Neural progenitor cell (in vitro differentiated cells): ENCODE data around the gene PPL. TPM values are rescaled to one million over a fixed set of nuclear protein-coding genes. Genes with fewer than 3 reads are reported as not detected.

Source experiments
- DNase-seq: peaks from one replicate; pipeline ENCODE4 v3.0.0-alpha.2; 2016; ENCODE audit warnings: low spot score
- H2AFZ ChIP-seq: fragments of 200-600 bp; sonication (generic); replicated peaks from 2 replicates; pipeline ENCODE4 v1.6.1; 2016; ENCODE audit warnings: antibody characterized with exemption
- H3F3A ChIP-seq: fragments of 200-600 bp; sonication (generic); 2 replicates; pipeline ENCODE4 v1.6.1; 2016; ENCODE audit warnings: antibody characterized with exemption, low read depth
- H3K27ac ChIP-seq: fragments of 200-600 bp; sonication (generic); 2 replicates; pipeline ENCODE4 v1.5.1; 2016; ENCODE audit warnings: mild to moderate bottlenecking
- H3K27me3 ChIP-seq: fragments of 200-600 bp; sonication (generic); 2 replicates; pipeline ENCODE4 v1.6.1; 2016; ENCODE audit warnings: mild to moderate bottlenecking, moderate library complexity
- H3K36me3 ChIP-seq: fragments of 200-600 bp; sonication (generic); 2 replicates; pipeline ENCODE4 v1.5.1; 2016
- H3K4me1 ChIP-seq: fragments of 200-600 bp; sonication (generic); 2 replicates; pipeline ENCODE4 v1.6.1; 2016; ENCODE audit warnings: mixed run types
- H3K4me2 ChIP-seq: fragments of 200-600 bp; sonication (generic); 2 replicates; pipeline ENCODE4 v1.6.1; 2016
- H3K4me3 ChIP-seq: fragments of 200-600 bp; sonication (generic); 2 replicates; pipeline ENCODE4 v1.5.1; 2016
- H3K79me2 ChIP-seq: fragments of 200-600 bp; sonication (generic); 2 replicates; pipeline ENCODE4 v1.6.1; 2016; ENCODE audit warnings: low read depth
- H3K9ac ChIP-seq: fragments of 200-600 bp; sonication (generic); 2 replicates; pipeline ENCODE4 v1.6.1; 2016
- H3K9me3 ChIP-seq: fragments of 200-600 bp; sonication (generic); 2 replicates; pipeline ENCODE4 v1.5.1; 2016; ENCODE audit warnings: low read depth
- H4K20me1 ChIP-seq: fragments of 200-600 bp; sonication (generic); 2 replicates; pipeline ENCODE4 v1.6.1; 2016; ENCODE audit warnings: low read depth
- H3K27ac Mint-ChIP-seq: 3 replicates; pipeline ENCODE4 v1.8.0; 2021; ENCODE audit warnings: mixed read lengths
- H3K27me3 Mint-ChIP-seq: 2 replicates; pipeline ENCODE4 v1.8.0; 2022; ENCODE audit warnings: low read depth, mild to moderate bottlenecking, inconsistent platforms, moderate library complexity, mixed read lengths; ENCODE audit not compliant: insufficient read depth
- H3K36me3 Mint-ChIP-seq: 3 replicates; pipeline ENCODE4 v1.8.0; 2021; ENCODE audit warnings: mixed read lengths
- H3K4me1 Mint-ChIP-seq: 3 replicates; pipeline ENCODE4 v1.8.0; 2021; ENCODE audit warnings: mixed read lengths
- H3K4me3 Mint-ChIP-seq: 3 replicates; pipeline ENCODE4 v1.8.0; 2021; ENCODE audit warnings: mild to moderate bottlenecking, moderate library complexity, mixed read lengths
- H3K9me3 Mint-ChIP-seq: 3 replicates; pipeline ENCODE4 v1.8.0; 2020; ENCODE audit warnings: mixed read lengths
- EZH2 ChIP-seq: fragments of 200-600 bp; sonication (generic); IDR thresholded peaks from 2 replicates; pipeline ENCODE4 v1.6.1; 2017; ENCODE audit warnings: antibody characterized with exemption, mild to moderate bottlenecking, moderate library complexity
- EZH2phosphoT487 ChIP-seq: fragments of 200-600 bp; sonication (generic); IDR thresholded peaks from 2 replicates; pipeline ENCODE4 v1.6.1; 2017; ENCODE audit warnings: antibody characterized with exemption
- total RNA-seq: library from RNA; depleted of rRNA; stranded (reverse); fragments of >200 nt; gene quantifications from 2 replicates; pipeline ENCODE4 v1.2.3, GENCODE V29; 2015; ENCODE audit warnings: low replicate concordance
- TF ChIP-seq, protein P1 (sequence below): fragments of 200-600 bp; sonication (generic); IDR thresholded peaks from 2 replicates; pipeline ENCODE4 v1.5.1; 2017; ENCODE audit warnings: antibody characterized with exemption, mild to moderate bottlenecking

The PPL gene
- total RNA-seq, 1 donor from 2014 or later, result 1.0 TPM

DNA sequence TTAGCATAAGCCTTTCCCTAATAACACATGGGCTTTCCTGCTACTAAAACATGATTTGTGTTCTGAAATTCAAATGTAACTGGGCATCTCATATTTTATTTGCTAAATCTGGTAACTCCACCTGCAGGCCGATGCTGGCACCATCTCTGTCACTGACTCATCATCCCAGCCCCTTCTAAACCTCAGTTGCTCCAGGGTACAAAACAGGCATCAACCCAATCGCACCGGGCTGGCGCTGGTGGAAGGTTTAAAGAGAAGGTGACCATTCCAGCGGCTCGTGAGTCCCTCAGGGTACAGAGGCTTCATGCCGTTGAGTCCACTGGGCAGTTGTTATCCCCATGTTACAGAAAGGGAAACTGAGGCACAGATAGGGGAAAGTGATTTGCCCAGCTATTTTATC lies 27.1 kb downstream of the PPL start:
- H3K36me3 Mint-ChIP-seq, result no peaks in the 10 kb centered on the region
- peaks cover 4% of the 10 kb centered on the region for H3K27me3 Mint-ChIP-seq
- no peak for DNase-seq
- H3K4me2 ChIP-seq, result no peak overlapping the region
- no peak overlapping the region for H2AFZ ChIP-seq
- H4K20me1 ChIP-seq, result peaks cover 3% of the 10 kb centered on the region
- H3K9ac ChIP-seq, result no peak overlapping the region
- TF ChIP-seq, protein P1, sequence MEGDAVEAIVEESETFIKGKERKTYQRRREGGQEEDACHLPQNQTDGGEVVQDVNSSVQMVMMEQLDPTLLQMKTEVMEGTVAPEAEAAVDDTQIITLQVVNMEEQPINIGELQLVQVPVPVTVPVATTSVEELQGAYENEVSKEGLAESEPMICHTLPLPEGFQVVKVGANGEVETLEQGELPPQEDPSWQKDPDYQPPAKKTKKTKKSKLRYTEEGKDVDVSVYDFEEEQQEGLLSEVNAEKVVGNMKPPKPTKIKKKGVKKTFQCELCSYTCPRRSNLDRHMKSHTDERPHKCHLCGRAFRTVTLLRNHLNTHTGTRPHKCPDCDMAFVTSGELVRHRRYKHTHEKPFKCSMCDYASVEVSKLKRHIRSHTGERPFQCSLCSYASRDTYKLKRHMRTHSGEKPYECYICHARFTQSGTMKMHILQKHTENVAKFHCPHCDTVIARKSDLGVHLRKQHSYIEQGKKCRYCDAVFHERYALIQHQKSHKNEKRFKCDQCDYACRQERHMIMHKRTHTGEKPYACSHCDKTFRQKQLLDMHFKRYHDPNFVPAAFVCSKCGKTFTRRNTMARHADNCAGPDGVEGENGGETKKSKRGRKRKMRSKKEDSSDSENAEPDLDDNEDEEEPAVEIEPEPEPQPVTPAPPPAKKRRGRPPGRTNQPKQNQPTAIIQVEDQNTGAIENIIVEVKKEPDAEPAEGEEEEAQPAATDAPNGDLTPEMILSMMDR, result no peak
- TF ChIP-seq EZH2 (no peak), EZH2phosphoT487 (no peak)
- no peaks in the 10 kb centered on the region for H3K4me1 Mint-ChIP-seq
- no peaks in the 10 kb centered on the region for H3K79me2 ChIP-seq
- no peaks in the 10 kb centered on the region for H3K9me3 Mint-ChIP-seq
- no peak overlapping the region for H3K4me3 ChIP-seq
- no peaks in the 10 kb centered on the region for H3K9me3 ChIP-seq
- H3F3A ChIP-seq, result peaks cover 11% of the 10 kb centered on the region
- H3K27ac Mint-ChIP-seq, result no peak overlapping the region
- H3K4me1 ChIP-seq, result peaks cover 3% of the 10 kb centered on the region
- no peaks in the 10 kb centered on the region for H3K36me3 ChIP-seq
- H3K27me3 ChIP-seq, result no peaks in the 10 kb centered on the region
- no peak overlapping the region for H3K4me3 Mint-ChIP-seq
- no peak overlapping the region for H3K27ac ChIP-seq

DNA sequence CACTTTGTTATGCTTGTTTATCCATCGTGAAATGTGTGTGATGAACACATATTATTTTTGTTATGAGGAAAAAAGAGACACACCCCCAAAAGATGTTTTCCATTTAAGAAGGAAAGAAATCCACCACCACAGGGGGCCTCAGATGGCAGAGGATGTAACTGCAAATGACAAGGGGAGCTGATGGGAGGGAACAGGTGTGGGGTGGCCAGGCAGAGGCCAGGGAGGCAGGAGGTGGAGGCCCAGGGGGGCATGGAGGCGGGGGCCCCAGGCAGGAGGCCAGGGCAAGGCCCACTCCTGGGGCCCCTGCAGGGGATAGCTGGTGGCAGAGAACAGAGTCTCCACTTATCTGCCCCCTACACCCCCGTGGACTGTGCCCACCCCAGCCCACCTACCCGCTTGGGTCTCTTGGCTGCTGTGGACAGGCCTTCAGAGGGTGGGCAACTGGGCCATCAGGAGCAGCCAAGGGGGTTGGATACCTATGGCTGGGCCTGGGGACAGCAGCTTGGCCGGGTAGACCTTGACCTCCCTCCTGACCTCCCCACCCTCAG lies 28.0 kb downstream of the PPL start:
- no peaks in the 10 kb centered on the region for H3K27me3 ChIP-seq
- no peaks in the 10 kb centered on the region for H3K36me3 Mint-ChIP-seq
- H3K27ac Mint-ChIP-seq, result no peak overlapping the region
- DNase-seq, result no peak
- H3K9me3 ChIP-seq, result no peaks in the 10 kb centered on the region
- no peaks in the 10 kb centered on the region for H3K4me1 Mint-ChIP-seq
- TF ChIP-seq, protein P1, result no peak
- TF ChIP-seq EZH2 (no peak), EZH2phosphoT487 (no peak)
- no peak overlapping the region for H3K4me2 ChIP-seq
- no peak overlapping the region for H3K9ac ChIP-seq
- H3K4me3 Mint-ChIP-seq, result no peak overlapping the region
- H3K4me3 ChIP-seq, result no peak overlapping the region
- no peaks in the 10 kb centered on the region for H3K79me2 ChIP-seq
- peaks cover 3% of the 10 kb centered on the region for H4K20me1 ChIP-seq
- peaks cover 10% of the 10 kb centered on the region for H3F3A ChIP-seq
- H3K27ac ChIP-seq, result no peak overlapping the region
- no peaks in the 10 kb centered on the region for H3K36me3 ChIP-seq
- H3K9me3 Mint-ChIP-seq, result no peaks in the 10 kb centered on the region
- H3K4me1 ChIP-seq, result peaks cover 3% of the 10 kb centered on the region
- no peak overlapping the region for H2AFZ ChIP-seq
- H3K27me3 Mint-ChIP-seq, result peaks cover 4% of the 10 kb centered on the region

DNA sequence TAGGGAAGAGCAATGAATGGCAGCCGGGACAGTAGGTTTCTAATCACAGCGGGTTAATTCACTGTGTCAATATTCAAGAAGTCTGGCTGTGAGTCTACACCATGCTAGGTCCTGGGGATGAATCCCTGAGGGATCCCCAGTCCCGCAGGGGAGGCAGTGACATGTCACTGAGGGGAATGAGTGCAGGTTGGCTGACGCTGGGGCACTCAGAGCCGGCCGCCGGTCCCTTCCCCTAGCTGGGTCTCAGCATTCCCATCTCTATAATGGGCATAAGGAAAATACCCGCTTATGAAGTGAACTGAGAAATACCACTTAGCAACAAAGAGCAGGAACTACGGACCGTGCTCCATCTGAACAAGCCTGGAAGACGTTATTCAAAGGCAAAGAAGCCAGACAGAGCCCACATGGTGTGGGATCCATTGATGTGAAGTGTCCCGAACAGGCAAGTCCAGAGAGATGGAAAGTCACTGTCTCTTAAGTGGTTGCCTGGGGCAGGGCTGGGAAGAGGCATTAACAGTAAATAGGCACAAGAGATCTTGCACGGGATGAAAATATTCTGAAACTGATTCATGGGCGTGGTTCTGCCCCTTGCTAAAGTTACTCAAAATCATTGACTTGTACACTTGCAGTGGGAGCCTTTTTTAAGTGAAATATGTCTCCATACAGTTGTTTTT lies 31.9 kb downstream of the PPL start:
- Mint-ChIP-seq H3K4me1 (no peaks in the 10 kb centered on the region), H3K4me3 (no peak overlapping the region), H3K27ac (no peak overlapping the region), H3K9me3 (no peaks in the 10 kb centered on the region), H3K27me3 (no peaks in the 10 kb centered on the region), H3K36me3 (no peaks in the 10 kb centered on the region)
- H3K36me3 ChIP-seq, result no peaks in the 10 kb centered on the region
- no peak overlapping the region for H2AFZ ChIP-seq
- H3K27ac ChIP-seq, result no peak overlapping the region
- H3K9ac ChIP-seq, result no peak overlapping the region
- no peak overlapping the region for H3K4me3 ChIP-seq
- H3K4me2 ChIP-seq, result no peak overlapping the region
- H3K27me3 ChIP-seq, result no peaks in the 10 kb centered on the region
- no peaks in the 10 kb centered on the region for H3K4me1 ChIP-seq
- no peaks in the 10 kb centered on the region for H3F3A ChIP-seq
- no peaks in the 10 kb centered on the region for H3K79me2 ChIP-seq
- H3K9me3 ChIP-seq, result no peaks in the 10 kb centered on the region
- DNase-seq, result no peak
- TF ChIP-seq EZH2 (no peak), EZH2phosphoT487 (no peak)
- TF ChIP-seq, protein P1, result no peak
- no peaks in the 10 kb centered on the region for H4K20me1 ChIP-seq
